ENCODE results near the gene BPIFB3. TPM values are rescaled to one million over a fixed set of nuclear protein-coding genes. Genes with fewer than 3 reads are reported as not detected.

Gene BPIFB3
- not detected in 2 replicates for total RNA-seq

GRCh38 chr20:33053291-33054106 is at the start of gene BPIFB3:
Gene BPIFB3, plus strand, starts transcription at chr20:33053903. Its CDS starts 1,533 bp downstream, at chr20:33055436.

GRCh38 chr20:33004141-33004751 is 49.5 kb upstream of the BPIFB3 start, which contains the start of gene SUN5:
Gene SUN5, minus strand, starts transcription at chr20:33004433. Its CDS starts 93 bp downstream, at chr20:33004340.

GRCh38 chr20:33007376-33008335 is 46.0 kb upstream of the BPIFB3 start, which contains the start of gene BPIFB2:
Gene BPIFB2, plus strand, starts transcription at chr20:33007704. Its CDS starts 871 bp downstream, at chr20:33008575.

GRCh38 chr20:33031531-33031930 is 22.2 kb upstream of the BPIFB3 start, which contains the start of gene BPIFB6:
Gene BPIFB6, plus strand, starts transcription at chr20:33031648. Its CDS starts 0 bp downstream, at chr20:33031648.

GRCh38 chr20:33079259-33079658 is 25.6 kb downstream of the BPIFB3 start, which contains the start of gene BPIFB4:
Gene BPIFB4, plus strand, starts transcription at chr20:33079643. Its CDS starts 1,884 bp downstream, at chr20:33081527.

Other genes with a start within 250 kb of the BPIFB3 start
- 78.5 and 90.0 TPM in 2 replicates for gene MAPRE1, start 233.9 kb upstream of the BPIFB3 start, total RNA-seq
- 0.13 and 0.50 TPM in 2 replicates for gene EFCAB8, start 195.0 kb upstream of the BPIFB3 start, total RNA-seq
- not detected in 2 replicates for gene SUN5, start 49.5 kb upstream of the BPIFB3 start, total RNA-seq
- not detected in 2 replicates for gene BPIFB2, start 46.2 kb upstream of the BPIFB3 start, total RNA-seq
- not detected in 2 replicates for gene BPIFB6, start 22.3 kb upstream of the BPIFB3 start, total RNA-seq
- gene BPIFB4, start 25.7 kb downstream of the BPIFB3 start, total RNA-seq = not detected in 2 replicates
- gene BPIFA2, start 114.3 kb downstream of the BPIFB3 start, total RNA-seq = not detected in 2 replicates
- gene BPIFA3, start 163.4 kb downstream of the BPIFB3 start, total RNA-seq = not detected in 2 replicates
- gene BPIFA1, start 182.1 kb downstream of the BPIFB3 start, total RNA-seq = not detected in 2 replicates
- gene BPIFB1, start 229.3 kb downstream of the BPIFB3 start, total RNA-seq = not detected in 2 replicates